ENCODE results near the gene TMCC3. TPM values are rescaled to one million over a fixed set of nuclear protein-coding genes. Genes with fewer than 3 reads are reported as not detected.

TMCC3 gene
- total and polyA plus RNA-seq, 4 donors: 0.81 to 2.3 (median 1.5) TPM

- TF ChIP-seq TAF1 (conservative IDR thresholded peaks at IDR 0.05): no peak
- no peak for TF ChIP-seq ZBTB33 (IDR thresholded peaks at IDR 0.05)
- no peak for TF ChIP-seq RXRA (IDR thresholded peaks at IDR 0.05)
- no peak for TF ChIP-seq FOXA1 (IDR thresholded peaks at IDR 0.05)
- no peak for TF ChIP-seq HNF4A (conservative IDR thresholded peaks at IDR 0.05)
- no peak for TF ChIP-seq GABPA (IDR thresholded peaks at IDR 0.05 in 1 of 2, conservative IDR thresholded peaks at IDR 0.05 in 1 of 2)
- TF ChIP-seq ATF3 (IDR thresholded peaks at IDR 0.05): no peak
- no peak for TF ChIP-seq HNF4G (IDR thresholded peaks at IDR 0.05)
- no peak for TF ChIP-seq RAD21 (IDR thresholded peaks at IDR 0.05)
- no peak for TF ChIP-seq EGR1 (IDR thresholded peaks at IDR 0.05; ENCODE audit: low read depth in 2 of 2)
- TF ChIP-seq MAX (IDR thresholded peaks at IDR 0.05): no peak
- no peak for TF ChIP-seq NR2F2 (IDR thresholded peaks at IDR 0.05)
- TF ChIP-seq CTCF (IDR thresholded peaks at IDR 0.05; ENCODE audit: low read depth, low read length, missing input control): no peak
- TF ChIP-seq JUND (IDR thresholded peaks at IDR 0.05): no peak
- TF ChIP-seq FOXA2 (IDR thresholded peaks at IDR 0.05): no peak
- no peak for TF ChIP-seq REST (IDR thresholded peaks at IDR 0.05)
- TF ChIP-seq YY1 (IDR thresholded peaks at IDR 0.05): no peak
- H3K4me1 ChIP-seq (ENCODE audit: control insufficient read depth in 4 of 4, insufficient read depth in 4 of 4, low read length in 3 of 4): peaks cover 0 to 8% (median 0%) of the 10 kb centered on the region in 4 donors
- no peaks in the 10 kb centered on the region for H3K27me3 ChIP-seq (ENCODE audit: control insufficient read depth in 4 of 4, insufficient read depth in 4 of 4, low read length in 3 of 4)
- no peak overlapping the region for H3K9ac ChIP-seq (ENCODE audit: low read depth in 1 of 2, low read length in 2 of 2)
- H3K36me3 ChIP-seq (ENCODE audit: control insufficient read depth in 4 of 4, insufficient read depth in 3 of 4, low read depth in 1 of 4, low read length in 3 of 4): no peaks in the 10 kb centered on the region
- 89% methylated on average over 3 of the region's 3 CpGs for WGBS
- no peak for DNase-seq (ENCODE audit: low spot score)
- no peaks in the 10 kb centered on the region for H3K9me3 ChIP-seq (ENCODE audit: control insufficient read depth in 4 of 4, low read length in 3 of 4)
- no peak overlapping the region for H3K4me3 ChIP-seq (ENCODE audit: low read depth in 1 of 3, low read length in 3 of 3)
- no peak overlapping the region for H3K27ac ChIP-seq (ENCODE audit: low read depth in 1 of 2, low read length in 2 of 2)
Observed at GRCh38 chr12:94595152-94595551, 55.2 kb downstream of the TMCC3 start.

GRCh38 chr12:94594443-94594825 is 55.9 kb downstream of the TMCC3 start:
- no peak overlapping the region for H3K4me3 ChIP-seq (ENCODE audit: low read depth in 1 of 3, low read length in 3 of 3)
- DNase-seq (ENCODE audit: low spot score): no peak
- no peak overlapping the region for H3K9ac ChIP-seq (ENCODE audit: low read depth in 1 of 2, low read length in 2 of 2)
- WGBS: 66% methylated on average over 3 of the region's 3 CpGs
- H3K9me3 ChIP-seq (ENCODE audit: control insufficient read depth in 4 of 4, low read length in 3 of 4): no peaks in the 10 kb centered on the region
- no peaks in the 10 kb centered on the region for H3K36me3 ChIP-seq (ENCODE audit: control insufficient read depth in 4 of 4, insufficient read depth in 3 of 4, low read depth in 1 of 4, low read length in 3 of 4)
- peaks cover 0 to 8% (median 0%) of the 10 kb centered on the region in 4 donors for H3K4me1 ChIP-seq (ENCODE audit: control insufficient read depth in 4 of 4, insufficient read depth in 4 of 4, low read length in 3 of 4)
- no peaks in the 10 kb centered on the region for H3K27me3 ChIP-seq (ENCODE audit: control insufficient read depth in 4 of 4, insufficient read depth in 4 of 4, low read length in 3 of 4)
- no peak overlapping the region for H3K27ac ChIP-seq (ENCODE audit: low read depth in 1 of 2, low read length in 2 of 2)
- TF ChIP-seq REST (IDR thresholded peaks at IDR 0.05) (no peak), RXRA (IDR thresholded peaks at IDR 0.05) (no peak), EGR1 (IDR thresholded peaks at IDR 0.05; ENCODE audit: low read depth in 2 of 2) (no peak), GABPA (IDR thresholded peaks at IDR 0.05 in 1 of 2, conservative IDR thresholded peaks at IDR 0.05 in 1 of 2) (no peak), YY1 (IDR thresholded peaks at IDR 0.05) (no peak), FOXA2 (IDR thresholded peaks at IDR 0.05) (no peak), TAF1 (conservative IDR thresholded peaks at IDR 0.05) (no peak), FOXA1 (IDR thresholded peaks at IDR 0.05) (no peak), SP1 (IDR thresholded peaks at IDR 0.05) (no peak), HNF4A (conservative IDR thresholded peaks at IDR 0.05) (no peak), MAX (IDR thresholded peaks at IDR 0.05) (no peak), ZBTB33 (IDR thresholded peaks at IDR 0.05) (no peak), RAD21 (IDR thresholded peaks at IDR 0.05) (no peak)

Data from liver (tissue), 9 donors.